Measurements from ENCODE around the gene SLC1A1.
A peak's percentile ranks its signal among the peaks of the same experiment; 100 is the strongest.

GRCh38 chr9:4489919-4490704 lies at the start of gene SLC1A1:
- TF ChIP-seq CTCF (IDR thresholded peaks at IDR 0.05) (peak in 2 of 6 experiments; percentile 2 to 25), POLR2A (IDR thresholded peaks at IDR 0.05) (peak; percentile 46 to 88)
